Occipital lobe (tissue), 2 donors: Measurements from ENCODE around the gene MEX3C. TPM values are rescaled to one million over a fixed set of nuclear protein-coding genes. Genes with fewer than 3 reads are reported as not detected.

ENCODE experiments used
- DNase-seq: peaks from one replicate; lab custom pipeline; 2025; lab: John Stamatoyannopoulos, UW
- total RNA-seq: library from RNA; depleted of rRNA; stranded (reverse); fragments of >200 nt; gene quantifications from one replicate; pipeline ENCODE4 v1.2.3, GENCODE V29; 2014

MEX3C gene
- 104 TPM for total RNA-seq

GRCh38 chr18:51197661-51198424 is at the start of gene MEX3C:
Gene MEX3C (minus strand): TSS chr18:51197681. CDS start chr18:51197320, 361 bp downstream.
- peak; percentile 99 for DNase-seq

- no peak for DNase-seq
Observed at GRCh38 chr18:51241226-51241625, 43.7 kb upstream of the MEX3C start.

GRCh38 chr18:51236225-51236624 is 38.7 kb upstream of the MEX3C start:
- DNase-seq = no peak

- no peak for DNase-seq
Observed at GRCh38 chr18:51235009-51235789, 37.7 kb upstream of the MEX3C start.

GRCh38 chr18:51234117-51235008 is 36.9 kb upstream of the MEX3C start:
- DNase-seq = no peak

GRCh38 chr18:51229328-51229727 is 31.8 kb upstream of the MEX3C start:
- DNase-seq = no peak

GRCh38 chr18:51227660-51228059 is 30.2 kb upstream of the MEX3C start:
- DNase-seq = no peak

GRCh38 chr18:51226587-51227350 is 29.3 kb upstream of the MEX3C start:
- no peak for DNase-seq

- no peak for DNase-seq
Observed at GRCh38 chr18:51226068-51226467, 28.6 kb upstream of the MEX3C start.

- no peak for DNase-seq
Observed at GRCh38 chr18:51212606-51213005, 15.1 kb upstream of the MEX3C start.

- no peak for DNase-seq
Observed at GRCh38 chr18:51211552-51211951, 14.1 kb upstream of the MEX3C start.

GRCh38 chr18:51196811-51197660 is 445 bp downstream of the MEX3C start:
- no peak for DNase-seq

- DNase-seq = no peak
Observed at GRCh38 chr18:51196118-51196810, 1.2 kb downstream of the MEX3C start.

GRCh38 chr18:51195451-51196117 is 1.9 kb downstream of the MEX3C start:
- no peak for DNase-seq

- DNase-seq = no peak
Observed at GRCh38 chr18:51195086-51195450, 2.4 kb downstream of the MEX3C start.

- DNase-seq = no peak
Observed at GRCh38 chr18:51194604-51195003, 2.9 kb downstream of the MEX3C start.

- no peak for DNase-seq
Observed at GRCh38 chr18:51193621-51194287, 3.7 kb downstream of the MEX3C start.

GRCh38 chr18:51192696-51193095 is 4.8 kb downstream of the MEX3C start:
- no peak for DNase-seq
